ENCODE data around the gene TFEB. TPM values are rescaled to one million over a fixed set of nuclear protein-coding genes. Genes with fewer than 3 reads are reported as not detected.

Gene TFEB
- total and polyA plus RNA-seq, 2 donors (not counting 3 experiments of a cell fraction or from before 2014, with no cell fraction given) = 4.9 to 6.6 TPM

GRCh38 chr6:41781366-41781730, 45.9 kb upstream of the TFEB start:
- no peak for DNase-seq (ENCODE audit: low read depth, low spot score)

More at GRCh38 chr6:41781366-41781730, 45.9 kb upstream of the TFEB start:
- no peak for FAIRE-seq
- Histone ChIP-seq H3K9me1 (replicated peaks; ENCODE audit: control insufficient read depth, extremely low read depth, insufficient read depth, low read length) (no peaks in the 10 kb centered on the region), H3K9me3 (replicated peaks; ENCODE audit: control insufficient read depth, insufficient read depth, low read length) (no peaks in the 10 kb centered on the region), H3K4me3 (replicated peaks in 1 of 3; ENCODE audit: insufficient read depth in 1 of 3, low read depth in 1 of 3, low read length in 3 of 3) (peak overlapping the region in 2 of 3 experiments; percentile 65 to 78), H3K36me3 (ENCODE audit: control insufficient read depth in 2 of 2, extremely low read depth in 1 of 2, insufficient read depth in 2 of 2, low read length in 2 of 2) (peaks cover 2 to 6% of the 10 kb centered on the region in 2 experiments), H2AFZ (ENCODE audit: low read depth, low read length) (no peak overlapping the region), H3K4me2 (ENCODE audit: insufficient read depth, low read length) (peak overlapping the region; percentile 74), H3K27ac (ENCODE audit: insufficient read depth, low read depth, low read length) (no peak overlapping the region), H3K79me2 (ENCODE audit: control insufficient read depth, insufficient read depth, low read length) (no peaks in the 10 kb centered on the region), H3K27me3 (ENCODE audit: control insufficient read depth in 2 of 2, insufficient read depth in 2 of 2, low read length in 2 of 2) (no peaks in the 10 kb centered on the region), H4K20me1 (replicated peaks; ENCODE audit: control insufficient read depth, extremely low read depth, insufficient read depth, low read length) (no peaks in the 10 kb centered on the region), H3K4me1 (ENCODE audit: control insufficient read depth, extremely low read depth, insufficient read depth, low read length) (peaks cover 23% of the 10 kb centered on the region), H3K9ac (replicated peaks; ENCODE audit: extremely low read depth, insufficient read depth, low read length) (no peak overlapping the region)
- dilution Hi-C loops (cut with MboI; ENCODE audit: extremely low pct_ligation_motif_present, low sequenced_read_pairs) (no loop called here), intact Hi-C loops (cut with micrococcal nuclease) (loop anchor here (2.0 kb wide), 1 partner anchor 433 kb away; no protein-coding TSS in a partner anchor)
- TF ChIP-seq JUN (IDR thresholded peaks at IDR 0.05; ENCODE audit: borderline replicate concordance, insufficient read depth, insufficient read length, low read depth) (no peak), POLR2AphosphoS5 (IDR thresholded peaks at IDR 0.05; ENCODE audit: insufficient read depth, low read depth, low read length) (no peak), MAX (IDR thresholded peaks at IDR 0.05; ENCODE audit: insufficient read depth, insufficient read length) (no peak), FOS (IDR thresholded peaks at IDR 0.05; ENCODE audit: borderline replicate concordance, insufficient read depth, low read length) (no peak), POLR2A (IDR thresholded peaks at IDR 0.05; ENCODE audit: low read depth, low read length) (no peak), CTCF (IDR thresholded peaks at IDR 0.05; ENCODE audit: extremely low read depth in 1 of 2, insufficient read depth in 1 of 2, low read depth in 1 of 2, low read length in 2 of 2) (no peak), MYC (IDR thresholded peaks at IDR 0.05; ENCODE audit: low read depth, low read length) (no peak), EZH2 (IDR thresholded peaks at IDR 0.05; ENCODE audit: borderline replicate concordance, low read depth, low read length, severe bottlenecking) (no peak), GATA2 (IDR thresholded peaks at IDR 0.05; ENCODE audit: insufficient read depth, insufficient read length, low read depth, low read length) (no peak)
- no TSS peak for BruUV-seq (replicated peaks)
- POLR2A ChIA-PET = no interaction called here
- CTCF ChIA-PET = interaction anchor here (0.6 to 1.5 kb wide), 6 partner anchors 140 to 766 kb away, joined by 3 to 7 read pairs (median 4); partner anchors contain the start of genes BYSL and MED20

Data from endothelial cell of umbilical vein (primary cell).